ENCODE results near the gene PDE4D. TPM values are rescaled to one million over a fixed set of nuclear protein-coding genes. Genes with fewer than 3 reads are reported as not detected.

PDE4D gene
- total RNA-seq, 1 donor from 2014 or later, result 34.5 TPM

DNA sequence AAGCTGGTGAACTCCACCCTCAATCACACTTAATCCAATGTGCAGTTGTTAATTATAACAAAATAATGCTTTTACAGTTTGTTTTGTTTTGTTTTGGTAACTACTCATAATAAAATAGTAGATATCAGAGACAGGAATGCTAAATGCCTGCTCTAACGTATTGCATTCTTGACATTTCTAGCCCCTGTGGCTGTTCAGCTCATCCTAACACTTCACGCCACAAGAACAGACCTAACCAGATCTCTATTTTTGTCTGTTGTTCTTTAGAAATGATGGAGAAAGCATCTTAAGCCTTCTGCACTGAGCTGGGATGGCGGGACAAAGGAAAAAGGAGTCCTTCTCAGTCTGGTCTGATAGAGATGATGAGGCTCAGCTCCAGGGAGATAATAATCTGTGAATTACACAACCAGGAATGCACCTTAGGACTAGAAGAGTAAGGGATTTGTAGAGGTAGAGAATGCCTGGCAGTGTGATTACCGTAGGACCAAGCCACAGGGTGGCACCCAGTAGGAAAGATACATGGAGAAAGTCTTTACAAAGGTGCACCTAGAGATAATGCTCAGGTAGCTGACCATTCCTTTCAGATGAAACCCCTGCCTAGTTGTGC is 628.8 kb downstream of the PDE4D start:
- H3K27me3 ChIP-seq (ENCODE audit: low read depth), result no peaks in the 10 kb centered on the region
- no peaks in the 10 kb centered on the region for H3K9me3 ChIP-seq (replicated peaks)
- H3K4me3 ChIP-seq, result no peak overlapping the region
- no peaks in the 10 kb centered on the region for H3K36me3 ChIP-seq
- peaks cover 42% of the 10 kb centered on the region for H3K4me1 ChIP-seq
- TF ChIP-seq, protein P1, sequence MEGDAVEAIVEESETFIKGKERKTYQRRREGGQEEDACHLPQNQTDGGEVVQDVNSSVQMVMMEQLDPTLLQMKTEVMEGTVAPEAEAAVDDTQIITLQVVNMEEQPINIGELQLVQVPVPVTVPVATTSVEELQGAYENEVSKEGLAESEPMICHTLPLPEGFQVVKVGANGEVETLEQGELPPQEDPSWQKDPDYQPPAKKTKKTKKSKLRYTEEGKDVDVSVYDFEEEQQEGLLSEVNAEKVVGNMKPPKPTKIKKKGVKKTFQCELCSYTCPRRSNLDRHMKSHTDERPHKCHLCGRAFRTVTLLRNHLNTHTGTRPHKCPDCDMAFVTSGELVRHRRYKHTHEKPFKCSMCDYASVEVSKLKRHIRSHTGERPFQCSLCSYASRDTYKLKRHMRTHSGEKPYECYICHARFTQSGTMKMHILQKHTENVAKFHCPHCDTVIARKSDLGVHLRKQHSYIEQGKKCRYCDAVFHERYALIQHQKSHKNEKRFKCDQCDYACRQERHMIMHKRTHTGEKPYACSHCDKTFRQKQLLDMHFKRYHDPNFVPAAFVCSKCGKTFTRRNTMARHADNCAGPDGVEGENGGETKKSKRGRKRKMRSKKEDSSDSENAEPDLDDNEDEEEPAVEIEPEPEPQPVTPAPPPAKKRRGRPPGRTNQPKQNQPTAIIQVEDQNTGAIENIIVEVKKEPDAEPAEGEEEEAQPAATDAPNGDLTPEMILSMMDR (IDR thresholded peaks at IDR 0.05; ENCODE audit: borderline replicate concordance), result no peak
- DNase-seq, result no peak
- intact Hi-C loops (cut with micrococcal nuclease), result no loop called here
- peak overlapping the region; percentile 25 for H3K27ac ChIP-seq (replicated peaks)

DNA sequence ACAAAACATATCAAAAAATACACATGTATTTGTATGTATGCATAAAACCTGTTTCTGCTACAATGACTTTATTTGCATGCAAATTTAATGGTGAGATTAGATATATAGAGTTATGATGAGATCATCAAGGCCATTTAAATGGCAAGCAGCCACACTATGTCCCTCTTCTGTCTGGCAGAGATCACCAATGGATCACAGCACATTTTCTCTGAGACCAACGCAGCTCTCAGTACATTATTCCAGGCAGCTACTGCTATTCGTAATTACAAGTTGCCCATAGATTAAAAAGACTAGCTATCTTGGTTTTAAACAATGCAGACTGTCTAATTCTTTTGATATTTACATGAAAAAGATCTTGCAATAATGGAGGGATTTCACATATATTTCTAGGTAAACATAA is 629.5 kb downstream of the PDE4D start:
- Histone ChIP-seq H3K27ac (replicated peaks) (peak overlapping the region; percentile 25), H3K4me3 (no peak overlapping the region), H3K4me1 (peaks cover 50% of the 10 kb centered on the region), H3K27me3 (ENCODE audit: low read depth) (no peaks in the 10 kb centered on the region), H3K36me3 (no peaks in the 10 kb centered on the region), H3K9me3 (replicated peaks) (no peaks in the 10 kb centered on the region)
- intact Hi-C loops (cut with micrococcal nuclease), result no loop called here
- no peak for DNase-seq
- TF ChIP-seq, protein P1 (IDR thresholded peaks at IDR 0.05; ENCODE audit: borderline replicate concordance), result no peak

DNA sequence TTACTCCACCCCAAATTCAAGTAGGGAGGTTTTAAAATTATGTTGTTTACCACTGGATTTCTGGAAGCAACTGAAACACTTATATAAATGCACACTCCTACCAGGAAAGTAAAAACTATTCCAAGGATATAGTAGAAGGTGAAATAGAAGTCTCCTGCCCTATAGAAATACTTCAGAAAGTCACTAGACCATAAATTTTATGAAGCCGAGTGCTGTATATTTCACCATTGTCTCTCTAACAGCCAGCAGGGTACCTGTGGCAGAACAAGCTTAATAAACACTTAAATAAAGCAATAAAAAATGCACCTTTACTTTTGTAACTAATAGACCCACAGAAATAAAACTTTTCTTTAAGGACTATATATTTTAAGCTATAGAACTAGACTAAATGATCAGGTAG is 631.6 kb downstream of the PDE4D start:
- no peak overlapping the region for H3K4me3 ChIP-seq
- TF ChIP-seq, protein P1 (IDR thresholded peaks at IDR 0.05; ENCODE audit: borderline replicate concordance), result no peak
- no peak overlapping the region for H3K27ac ChIP-seq (replicated peaks)
- H3K36me3 ChIP-seq, result no peaks in the 10 kb centered on the region
- H3K27me3 ChIP-seq (ENCODE audit: low read depth), result no peaks in the 10 kb centered on the region
- no peak for DNase-seq
- H3K9me3 ChIP-seq (replicated peaks), result no peaks in the 10 kb centered on the region
- peaks cover 69% of the 10 kb centered on the region for H3K4me1 ChIP-seq
- intact Hi-C loops (cut with micrococcal nuclease), result no loop called here

DNA sequence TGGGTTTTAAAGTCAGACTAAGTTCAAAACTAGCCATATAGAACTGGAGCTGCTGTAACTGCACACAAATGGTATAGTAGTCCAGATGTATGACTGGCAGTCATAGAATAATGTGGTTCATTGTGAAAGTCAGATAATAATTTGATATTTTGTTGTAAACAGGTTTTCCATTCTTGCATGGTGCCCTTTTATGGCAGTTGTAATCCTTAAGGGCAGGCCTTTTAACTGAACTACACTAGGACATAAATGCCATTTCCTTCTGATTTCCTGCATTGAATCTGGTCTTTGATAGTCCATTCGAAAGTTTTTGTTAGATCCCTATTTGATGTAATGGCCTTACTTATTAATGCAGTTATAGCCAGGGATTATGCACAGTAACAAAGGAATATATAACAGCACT is 632.6 kb downstream of the PDE4D start:
- Histone ChIP-seq H3K4me1 (peaks cover 79% of the 10 kb centered on the region), H3K27ac (replicated peaks) (no peak overlapping the region), H3K9me3 (replicated peaks) (no peaks in the 10 kb centered on the region), H3K27me3 (ENCODE audit: low read depth) (no peaks in the 10 kb centered on the region), H3K4me3 (no peak overlapping the region), H3K36me3 (no peaks in the 10 kb centered on the region)
- intact Hi-C loops (cut with micrococcal nuclease), result no loop called here
- TF ChIP-seq, protein P1 (IDR thresholded peaks at IDR 0.05; ENCODE audit: borderline replicate concordance), result no peak
- no peak for DNase-seq

DNA sequence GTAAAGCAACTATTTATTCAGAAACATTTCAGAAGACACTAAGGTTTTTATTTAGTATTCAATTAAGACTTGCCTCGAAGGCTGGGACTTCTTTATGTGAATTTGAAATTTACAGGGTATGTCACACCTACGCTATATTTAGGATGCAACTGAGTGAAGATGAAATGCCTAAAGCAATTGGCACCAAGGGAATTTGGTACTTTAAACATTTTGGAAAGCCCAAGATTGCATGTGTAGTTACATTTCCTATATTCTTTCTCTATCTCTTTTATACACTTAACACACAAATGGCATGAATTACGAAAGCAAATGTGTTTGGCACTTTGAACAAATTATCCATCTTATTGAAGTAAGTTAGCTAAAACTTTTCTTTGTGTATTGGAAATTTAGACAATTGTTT is 633.3 kb downstream of the PDE4D start:
- H3K36me3 ChIP-seq, result no peaks in the 10 kb centered on the region
- no peaks in the 10 kb centered on the region for H3K9me3 ChIP-seq (replicated peaks)
- no peak overlapping the region for H3K27ac ChIP-seq (replicated peaks)
- no peaks in the 10 kb centered on the region for H3K27me3 ChIP-seq (ENCODE audit: low read depth)
- peaks cover 82% of the 10 kb centered on the region for H3K4me1 ChIP-seq
- DNase-seq, result no peak
- TF ChIP-seq, protein P1 (IDR thresholded peaks at IDR 0.05; ENCODE audit: borderline replicate concordance), result no peak
- intact Hi-C loops (cut with micrococcal nuclease), result no loop called here
- H3K4me3 ChIP-seq, result no peak overlapping the region

Measured in left ventricle myocardium inferior (tissue), 1 donor.